HCT116 (cell line): ENCODE data around the gene STARD3NL.
"Not testable (repeated sequence)": the region's sequence is repeated elsewhere in the genome, so short reads cannot be mapped to it uniquely, and the experiment has no call there.

Experiments used
- JUND ChIP-seq: IDR thresholded peaks from 2 replicates; pipeline ENCODE4 v1.6.1; 2012
- POLR2A ChIP-seq: IDR thresholded peaks from 2 replicates; pipeline ENCODE4 v1.7.0; 2011; ENCODE audit warnings: borderline replicate concordance; ENCODE audit not compliant: insufficient read depth, insufficient read length; ENCODE audit errors: extremely low read depth
- SRF ChIP-seq: IDR thresholded peaks from 2 replicates; pipeline ENCODE4 v1.6.1; 2012; ENCODE audit warnings: low read depth
- TCF7L2 ChIP-seq: IDR thresholded peaks from 2 replicates; pipeline ENCODE4 v1.7.0; 2011; ENCODE audit warnings: borderline replicate concordance, inconsistent platforms; ENCODE audit not compliant: insufficient read depth, insufficient read length; ENCODE audit errors: extremely low read depth
- YY1 ChIP-seq: IDR thresholded peaks from 2 replicates; pipeline ENCODE4 v1.6.1; 2011; ENCODE audit warnings: low read length, low read depth, moderate library complexity, mild to moderate bottlenecking; ENCODE audit not compliant: insufficient replicate concordance; ENCODE audit errors: extremely low read depth
- TF ChIP-seq, protein P1 (sequence below), 3 experiments: fragments of 200-600 bp in 1 of 3; sonication (generic) in 1 of 3; IDR thresholded peaks in 2 of 3; conservative IDR thresholded peaks in 1 of 3; 2 replicates each; pipeline ENCODE4 v1.5.1; 2012 to 2017; ENCODE audit warnings: low read depth in 2 of 3, low read length in 2 of 3, antibody characterized with exemption in 1 of 3, borderline replicate concordance in 1 of 3, control low read depth in 1 of 3, mild to moderate bottlenecking in 1 of 3, mixed read lengths in 1 of 3, mixed run types in 1 of 3, moderate library complexity in 1 of 3; ENCODE audit not compliant: insufficient read depth in 1 of 3

DNA sequence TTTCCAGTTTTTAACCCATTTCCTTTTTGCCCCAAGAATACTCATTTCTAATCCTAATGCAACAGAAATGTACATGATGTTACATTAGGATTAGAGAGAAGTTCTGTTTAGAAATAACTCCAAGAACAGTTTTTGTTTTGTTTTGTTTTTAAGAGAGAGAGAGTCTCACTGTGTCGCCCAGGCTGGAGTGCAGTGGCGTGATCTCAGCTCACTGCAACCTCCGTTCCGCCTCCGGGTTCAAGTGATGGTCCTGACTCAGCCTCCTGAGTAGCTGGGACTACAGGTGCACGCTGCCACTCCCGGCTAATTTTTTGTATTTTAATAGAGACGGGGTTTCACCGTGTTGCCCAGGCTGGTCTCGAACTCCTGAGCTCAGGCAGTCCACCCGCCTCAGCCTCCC lies 56.7 kb downstream of the STARD3NL start:
- not testable (repeated sequence) for TF ChIP-seq POLR2A, YY1, JUND, SRF, TCF7L2
- TF ChIP-seq, protein P1, sequence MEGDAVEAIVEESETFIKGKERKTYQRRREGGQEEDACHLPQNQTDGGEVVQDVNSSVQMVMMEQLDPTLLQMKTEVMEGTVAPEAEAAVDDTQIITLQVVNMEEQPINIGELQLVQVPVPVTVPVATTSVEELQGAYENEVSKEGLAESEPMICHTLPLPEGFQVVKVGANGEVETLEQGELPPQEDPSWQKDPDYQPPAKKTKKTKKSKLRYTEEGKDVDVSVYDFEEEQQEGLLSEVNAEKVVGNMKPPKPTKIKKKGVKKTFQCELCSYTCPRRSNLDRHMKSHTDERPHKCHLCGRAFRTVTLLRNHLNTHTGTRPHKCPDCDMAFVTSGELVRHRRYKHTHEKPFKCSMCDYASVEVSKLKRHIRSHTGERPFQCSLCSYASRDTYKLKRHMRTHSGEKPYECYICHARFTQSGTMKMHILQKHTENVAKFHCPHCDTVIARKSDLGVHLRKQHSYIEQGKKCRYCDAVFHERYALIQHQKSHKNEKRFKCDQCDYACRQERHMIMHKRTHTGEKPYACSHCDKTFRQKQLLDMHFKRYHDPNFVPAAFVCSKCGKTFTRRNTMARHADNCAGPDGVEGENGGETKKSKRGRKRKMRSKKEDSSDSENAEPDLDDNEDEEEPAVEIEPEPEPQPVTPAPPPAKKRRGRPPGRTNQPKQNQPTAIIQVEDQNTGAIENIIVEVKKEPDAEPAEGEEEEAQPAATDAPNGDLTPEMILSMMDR (IDR thresholded peaks at IDR 0.05 in 2 of 3, conservative IDR thresholded peaks at IDR 0.05 in 1 of 3; ENCODE audit: borderline replicate concordance in 1 of 3, insufficient read depth in 1 of 3, low read depth in 2 of 3, low read length in 2 of 3), result not testable (repeated sequence)
